Embryonic facial prominence (tissue), 1 donor: ENCODE data around the gene STON2.
"Not testable (repeated sequence)": the region's sequence is repeated elsewhere in the genome, so short reads cannot be mapped to it uniquely, and the experiment has no call there.

ENCODE experiments used
- DNase-seq: peaks from one replicate; pipeline ENCODE4 v3.0.0-alpha.2; 2016; ENCODE audit errors: extremely low spot score

The STON2 gene

GRCh38 chr14:81400202-81400678, at the start of gene STON2:
Gene STON2 (minus strand): TSS chr14:81400324. CDS start chr14:81398382, 1,942 bp downstream.
- no peak for DNase-seq

- DNase-seq, result no peak
These were observed 49.5 kb upstream of the STON2 start for GRCh38 chr14:81449576-81449975.

- no peak for DNase-seq
These were observed 49.0 kb upstream of the STON2 start for GRCh38 chr14:81449114-81449513.

GRCh38 chr14:81447021-81447764, 47.1 kb upstream of the STON2 start:
- DNase-seq, result no peak

- DNase-seq, result no peak
These were observed 46.3 kb upstream of the STON2 start for GRCh38 chr14:81446279-81447007.

- DNase-seq, result no peak
These were observed 41.6 kb upstream of the STON2 start for GRCh38 chr14:81441626-81442134.

- no peak for DNase-seq
These were observed 39.9 kb upstream of the STON2 start for GRCh38 chr14:81440041-81440440.

- DNase-seq, result no peak
These were observed 37.1 kb upstream of the STON2 start for GRCh38 chr14:81437244-81437643.

GRCh38 chr14:81436296-81437138, 36.4 kb upstream of the STON2 start:
- peak; percentile 36 for DNase-seq

GRCh38 chr14:81435391-81436295, 35.5 kb upstream of the STON2 start:
- DNase-seq, result no peak

- no peak for DNase-seq
These were observed 34.9 kb upstream of the STON2 start for GRCh38 chr14:81435048-81435390.

- no peak for DNase-seq
These were observed 34.1 kb upstream of the STON2 start for GRCh38 chr14:81434230-81434629.

- DNase-seq, result no peak
These were observed 33.3 kb upstream of the STON2 start for GRCh38 chr14:81433378-81433777.

GRCh38 chr14:81432219-81432661, 32.1 kb upstream of the STON2 start:
- no peak for DNase-seq

GRCh38 chr14:81430235-81430634, 30.1 kb upstream of the STON2 start:
- no peak for DNase-seq

GRCh38 chr14:81429749-81430148, 29.6 kb upstream of the STON2 start:
- DNase-seq, result not testable (repeated sequence)

GRCh38 chr14:81429028-81429427, 28.9 kb upstream of the STON2 start:
- DNase-seq, result no peak

- no peak for DNase-seq
These were observed 27.4 kb upstream of the STON2 start for GRCh38 chr14:81427348-81428058.

- no peak for DNase-seq
These were observed 23.4 kb upstream of the STON2 start for GRCh38 chr14:81423504-81423903.
